NCI-H226 (cell line): Measurements from ENCODE around the gene RASSF8.
A peak's percentile ranks its signal among the peaks of the same experiment; 100 is the strongest.

Experiments
- DNase-seq: peaks from one replicate; pipeline ENCODE4 v3.0.0-alpha.2; 2015

The RASSF8 gene

GRCh38 chr12:25993901-25994651 lies 35.6 kb downstream of the RASSF8 start:
- DNase-seq: peak; percentile 38

GRCh38 chr12:25994901-25995625 lies 36.6 kb downstream of the RASSF8 start:
- DNase-seq: no peak

- no peak for DNase-seq
Observed at GRCh38 chr12:25995906-25996305, 37.4 kb downstream of the RASSF8 start.

GRCh38 chr12:25996677-25997076 lies 38.2 kb downstream of the RASSF8 start:
- no peak for DNase-seq

GRCh38 chr12:25997201-25997963 lies 38.9 kb downstream of the RASSF8 start:
- peak; percentile 72 for DNase-seq

GRCh38 chr12:26000898-26001297 lies 42.4 kb downstream of the RASSF8 start:
- no peak for DNase-seq

GRCh38 chr12:26001530-26001929 lies 43.0 kb downstream of the RASSF8 start:
- no peak for DNase-seq

- no peak for DNase-seq
Observed at GRCh38 chr12:26003065-26003464, 44.6 kb downstream of the RASSF8 start.

GRCh38 chr12:26007566-26007965 lies 49.1 kb downstream of the RASSF8 start:
- no peak for DNase-seq

- DNase-seq: no peak
Observed at GRCh38 chr12:26009593-26009992, 51.1 kb downstream of the RASSF8 start.

- DNase-seq: peak; percentile 62
Observed at GRCh38 chr12:26010293-26010821, 51.9 kb downstream of the RASSF8 start.

- peak; percentile 73 for DNase-seq
Observed at GRCh38 chr12:26011099-26011498, 52.6 kb downstream of the RASSF8 start.

- no peak for DNase-seq
Observed at GRCh38 chr12:26014085-26014484, 55.6 kb downstream of the RASSF8 start.

GRCh38 chr12:26016516-26016915 lies 58.0 kb downstream of the RASSF8 start:
- DNase-seq: no peak

GRCh38 chr12:26017484-26018211 lies 59.2 kb downstream of the RASSF8 start:
- no peak for DNase-seq

GRCh38 chr12:26018926-26019325 lies 60.4 kb downstream of the RASSF8 start:
- no peak for DNase-seq

GRCh38 chr12:26021534-26021933 lies 63.1 kb downstream of the RASSF8 start:
- DNase-seq: no peak

- DNase-seq: no peak
Observed at GRCh38 chr12:26022043-26022442, 63.6 kb downstream of the RASSF8 start.

GRCh38 chr12:26026713-26027112 lies 68.2 kb downstream of the RASSF8 start:
- DNase-seq: no peak

- no peak for DNase-seq
Observed at GRCh38 chr12:26027401-26027800, 68.9 kb downstream of the RASSF8 start.

- no peak for DNase-seq
Observed at GRCh38 chr12:26028953-26029735, 70.7 kb downstream of the RASSF8 start.

GRCh38 chr12:26029736-26030022 lies 71.2 kb downstream of the RASSF8 start:
- DNase-seq: no peak
